Measurements from ENCODE around the gene KLHL17. TPM values are rescaled to one million over a fixed set of nuclear protein-coding genes. Genes with fewer than 3 reads are reported as not detected.

The KLHL17 gene
- total RNA-seq, 1 experiment from 2014 or later: 41.4 TPM

DNA sequence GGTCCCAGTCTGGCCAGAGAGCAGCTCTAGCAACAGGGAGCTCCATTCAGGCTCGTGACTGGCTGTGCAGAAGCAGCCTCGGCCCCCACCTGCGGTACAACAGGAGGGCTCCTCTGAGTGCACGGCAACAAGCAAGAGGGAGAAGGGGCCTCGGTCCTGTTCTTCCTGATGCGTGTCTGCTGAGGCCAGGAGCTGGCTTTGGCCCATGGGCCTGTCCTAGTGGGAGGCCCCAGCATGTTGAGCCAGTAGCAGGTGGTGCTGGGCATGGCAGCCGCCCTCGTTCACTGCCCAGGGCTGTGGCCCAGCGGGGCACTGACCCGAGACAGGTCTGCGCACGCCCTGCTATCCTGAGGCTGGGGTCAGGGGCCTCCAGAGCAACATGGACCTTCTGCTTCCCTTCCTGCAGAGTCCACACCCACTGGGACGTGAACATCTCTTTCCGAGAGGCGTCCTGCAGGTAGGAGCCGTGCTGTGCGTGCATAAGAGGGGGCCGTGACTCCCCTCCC lies 29.7 kb upstream of the KLHL17 start:
- H3K36me3 Mint-ChIP-seq (ENCODE audit: insufficient read depth in 1 of 3, low read depth in 3 of 3): peaks cover 0 to 3% (median 2%) of the 10 kb centered on the region in 3 experiments; a peak in 3 of 7 replicates
- no peak overlapping the region for H3K27ac ChIP-seq (ENCODE audit: insufficient read length, low read depth, low read length)
- no peak overlapping the region for H2AFZ ChIP-seq (ENCODE audit: low read length)
- no peak overlapping the region for H3K56ac ChIP-seq (ENCODE audit: insufficient read length, low read depth, low read length)
- no peak overlapping the region for H3K4me3 Mint-ChIP-seq
- no peaks in the 10 kb centered on the region for H3K9me3 ChIP-seq (ENCODE audit: control insufficient read depth, low read depth, low read length)
- peaks cover 0 to 4% of the 10 kb centered on the region in 2 experiments; a peak in 1 of 5 replicates for H3K9me3 Mint-ChIP-seq
- no peak overlapping the region for H3K23ac ChIP-seq (ENCODE audit: insufficient read length, low read depth, low read length)
- H3K18ac ChIP-seq (ENCODE audit: insufficient read length, low read depth, low read length): no peak overlapping the region
- H4K91ac ChIP-seq (ENCODE audit: insufficient read length, low read depth, low read length): no peak overlapping the region
- TF ChIP-seq, protein P1, sequence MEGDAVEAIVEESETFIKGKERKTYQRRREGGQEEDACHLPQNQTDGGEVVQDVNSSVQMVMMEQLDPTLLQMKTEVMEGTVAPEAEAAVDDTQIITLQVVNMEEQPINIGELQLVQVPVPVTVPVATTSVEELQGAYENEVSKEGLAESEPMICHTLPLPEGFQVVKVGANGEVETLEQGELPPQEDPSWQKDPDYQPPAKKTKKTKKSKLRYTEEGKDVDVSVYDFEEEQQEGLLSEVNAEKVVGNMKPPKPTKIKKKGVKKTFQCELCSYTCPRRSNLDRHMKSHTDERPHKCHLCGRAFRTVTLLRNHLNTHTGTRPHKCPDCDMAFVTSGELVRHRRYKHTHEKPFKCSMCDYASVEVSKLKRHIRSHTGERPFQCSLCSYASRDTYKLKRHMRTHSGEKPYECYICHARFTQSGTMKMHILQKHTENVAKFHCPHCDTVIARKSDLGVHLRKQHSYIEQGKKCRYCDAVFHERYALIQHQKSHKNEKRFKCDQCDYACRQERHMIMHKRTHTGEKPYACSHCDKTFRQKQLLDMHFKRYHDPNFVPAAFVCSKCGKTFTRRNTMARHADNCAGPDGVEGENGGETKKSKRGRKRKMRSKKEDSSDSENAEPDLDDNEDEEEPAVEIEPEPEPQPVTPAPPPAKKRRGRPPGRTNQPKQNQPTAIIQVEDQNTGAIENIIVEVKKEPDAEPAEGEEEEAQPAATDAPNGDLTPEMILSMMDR (conservative IDR thresholded peaks at IDR 0.05): no peak
- peaks cover 13 to 38% of the 10 kb centered on the region in 2 experiments for H3K4me1 Mint-ChIP-seq
- H2BK5ac ChIP-seq (ENCODE audit: insufficient read length, low read length): no peak overlapping the region
- H3K79me1 ChIP-seq (ENCODE audit: insufficient read depth, low read depth, low read length, poor library complexity, severe bottlenecking): no peaks in the 10 kb centered on the region
- H3K4ac ChIP-seq (ENCODE audit: low read depth, low read length): no peak overlapping the region
- no peak overlapping the region for H4K8ac ChIP-seq (replicated peaks; ENCODE audit: insufficient read length, low read depth, low read length)
- no peak overlapping the region for H3T11ph ChIP-seq (ENCODE audit: low read length)
- no peaks in the 10 kb centered on the region for H3K4me1 ChIP-seq (ENCODE audit: insufficient read depth, low read length)
- H3K23me2 ChIP-seq (ENCODE audit: insufficient read length, low read depth, low read length, poor library complexity, severe bottlenecking): no peaks in the 10 kb centered on the region
- H3K14ac ChIP-seq (ENCODE audit: insufficient read depth, low read length): no peak overlapping the region; the same call in 1 of the 2 replicates
- H2AK5ac ChIP-seq (ENCODE audit: insufficient read length, low read length): no peak overlapping the region
- H3K4me2 ChIP-seq (ENCODE audit: insufficient read depth, insufficient read length, low read length): no peak overlapping the region
- no peak overlapping the region for H2BK20ac ChIP-seq (ENCODE audit: low read depth, low read length, poor library complexity, severe bottlenecking)
- H4K20me1 ChIP-seq (ENCODE audit: control insufficient read depth, insufficient read depth, insufficient read length): peaks cover 10% of the 10 kb centered on the region
- peaks cover 73% of the 10 kb centered on the region for H3K27me3 ChIP-seq (ENCODE audit: insufficient read depth, low read length)
- H2BK120ac ChIP-seq (ENCODE audit: low read depth, low read length, poor library complexity, severe bottlenecking): no peak overlapping the region
- H3K27me3 Mint-ChIP-seq (ENCODE audit: low read depth): peaks cover 91% of the 10 kb centered on the region
- H3K27ac Mint-ChIP-seq: no peak overlapping the region
- H4K5ac ChIP-seq (ENCODE audit: insufficient read length, low read depth, low read length): no peak overlapping the region
- no peak overlapping the region for H2BK12ac ChIP-seq (ENCODE audit: insufficient read length, low read depth, low read length)
- WGBS (ENCODE audit: extremely low coverage, insufficient read length, low lambda C conversion rate): no CpG with 5 or more reads among the region's 18 CpGs
- no peak overlapping the region for H3K9ac ChIP-seq (ENCODE audit: extremely low read depth, insufficient read length, low read length)
- H2BK15ac ChIP-seq (ENCODE audit: low read depth, low read length): no peak overlapping the region
- no peaks in the 10 kb centered on the region for H3K79me2 ChIP-seq (ENCODE audit: insufficient read depth, low read length)
- DNase-seq: no peak

All from H9 (cell line).